Endothelial cell of umbilical vein (primary cell): ENCODE results near the gene CFL1. TPM values are rescaled to one million over a fixed set of nuclear protein-coding genes. Genes with fewer than 3 reads are reported as not detected.

Source experiments
- BruUV-seq: library from RNA; stranded (reverse); fragments of 400-500 nt; replicated peaks from 2 replicates; lab custom pipeline; 2021; lab: Mats Ljungman, UMichigan
- CTCF ChIA-PET: fragments of 300-600, 350-600 bp; sonication (Branson Sonifier 250); formaldehyde crosslinking; loops from one replicate; lab custom pipeline; 2021; ENCODE audit warnings: antibody characterized with exemption, inconsistent platforms; lab: Charles Lee
- POLR2A ChIA-PET: fragments of 300-600, 350-600 bp; sonication (Branson Sonifier 250); formaldehyde crosslinking; loops from one replicate; lab custom pipeline; 2021; ENCODE audit warnings: antibody characterized with exemption, inconsistent platforms; lab: Charles Lee
- DNase-seq: peaks from one replicate; pipeline ENCODE4 v3.0.0-alpha.2; 2011; ENCODE audit warnings: low read depth, low spot score
- FAIRE-seq: peaks from 2 replicates; lab custom pipeline; 2011; peaks lifted over from hg19 to GRCh38; lab: Jason Lieb, UNC
- H2AFZ ChIP-seq: 2 replicates; pipeline ENCODE4 v1.6.0; 2012; ENCODE audit warnings: low read depth, low read length, control low read depth, inconsistent platforms
- H3K27ac ChIP-seq: 2 replicates; pipeline ENCODE4 v1.5.1; 2011; ENCODE audit warnings: low read depth, mild to moderate bottlenecking, control low read depth, low read length, moderate library complexity; ENCODE audit not compliant: insufficient read depth
- H3K27me3 ChIP-seq, 2 experiments: 2 replicates each; pipeline versions ENCODE4 v1.6.0 to v1.6.1; 2011; ENCODE audit warnings: low read length in 2 of 2, mixed read lengths in 1 of 2; ENCODE audit not compliant: control insufficient read depth in 2 of 2, insufficient read depth in 2 of 2
- H3K36me3 ChIP-seq, 2 experiments: 2 replicates in 1 of 2; 3 replicates in 1 of 2; pipeline ENCODE4 v1.5.1; 2011; ENCODE audit warnings: low read length in 2 of 2, mild to moderate bottlenecking in 1 of 2, moderate library complexity in 1 of 2; ENCODE audit not compliant: control insufficient read depth in 2 of 2, insufficient read depth in 2 of 2; ENCODE audit errors: extremely low read depth in 1 of 2
- H3K4me1 ChIP-seq: 3 replicates; pipeline ENCODE4 v1.5.1; 2011; ENCODE audit warnings: mild to moderate bottlenecking, low read length; ENCODE audit not compliant: control insufficient read depth, insufficient read depth; ENCODE audit errors: extremely low read depth
- H3K4me2 ChIP-seq: 2 replicates; pipeline ENCODE4 v1.6.1; 2011; ENCODE audit warnings: low read length, control low read depth, mixed read lengths; ENCODE audit not compliant: insufficient read depth
- H3K4me3 ChIP-seq, 3 experiments: fragments of 200-600 bp in 1 of 3; sonication (generic), shearing (Covaris generic) in 1 of 3; replicated peaks in 1 of 3; 2 replicates each; pipeline ENCODE4 v1.5.1; 2011 to 2016; ENCODE audit warnings: control low read depth in 3 of 3, low read length in 3 of 3, mild to moderate bottlenecking in 2 of 3, inconsistent platforms in 1 of 3, low read depth in 1 of 3, moderate library complexity in 1 of 3; ENCODE audit not compliant: insufficient read depth in 1 of 3
- H3K79me2 ChIP-seq: 2 replicates; pipeline ENCODE4 v1.6.0; 2012; ENCODE audit warnings: low read length, inconsistent platforms; ENCODE audit not compliant: control insufficient read depth, insufficient read depth
- H3K9ac ChIP-seq: replicated peaks from 2 replicates; pipeline ENCODE3; 2011; ENCODE audit warnings: low read length, control low read depth; ENCODE audit not compliant: insufficient read depth; ENCODE audit errors: extremely low read depth
- H3K9me1 ChIP-seq: replicated peaks from 3 replicates; pipeline ENCODE4 v1.6.0; 2011; ENCODE audit warnings: mild to moderate bottlenecking, low read length; ENCODE audit not compliant: control insufficient read depth, insufficient read depth; ENCODE audit errors: extremely low read depth
- H3K9me3 ChIP-seq: replicated peaks from 2 replicates; pipeline ENCODE4 v1.5.1; 2012; ENCODE audit warnings: low read length, inconsistent platforms; ENCODE audit not compliant: control insufficient read depth, insufficient read depth
- H4K20me1 ChIP-seq: replicated peaks from 2 replicates; pipeline ENCODE3; 2011; ENCODE audit warnings: mild to moderate bottlenecking, low read length; ENCODE audit not compliant: control insufficient read depth, insufficient read depth; ENCODE audit errors: extremely low read depth
- EZH2 ChIP-seq: IDR thresholded peaks from 2 replicates; pipeline ENCODE4 v1.6.1; 2012; ENCODE audit warnings: borderline replicate concordance, low read depth, mild to moderate bottlenecking, moderate library complexity, low read length, inconsistent platforms; ENCODE audit not compliant: severe bottlenecking
- FOS ChIP-seq: IDR thresholded peaks from 2 replicates; pipeline ENCODE4 v1.6.1; 2011; ENCODE audit warnings: mild to moderate bottlenecking, low read length, moderate library complexity, borderline replicate concordance; ENCODE audit not compliant: insufficient read depth
- GATA2 ChIP-seq: IDR thresholded peaks from 2 replicates; pipeline ENCODE4 v1.7.0; 2011; ENCODE audit warnings: low read depth, mild to moderate bottlenecking, moderate library complexity, mixed read lengths, low read length; ENCODE audit not compliant: insufficient read length, insufficient read depth
- JUN ChIP-seq: IDR thresholded peaks from 2 replicates; pipeline ENCODE4 v1.6.1; 2011; ENCODE audit warnings: borderline replicate concordance, low read depth; ENCODE audit not compliant: insufficient read length, insufficient read depth
- MYC ChIP-seq: IDR thresholded peaks from one replicate; pipeline ENCODE4 v1.6.1; 2011; ENCODE audit warnings: mild to moderate bottlenecking, low read depth, low read length
- POLR2A ChIP-seq: IDR thresholded peaks from 2 replicates; pipeline ENCODE4 v1.6.1; 2012; ENCODE audit warnings: low read depth, mild to moderate bottlenecking, control low read depth, low read length
- POLR2AphosphoS5 ChIP-seq: IDR thresholded peaks from 2 replicates; pipeline ENCODE4 v1.6.1; 2012; ENCODE audit warnings: low read depth, mild to moderate bottlenecking, control low read depth, low read length, moderate library complexity; ENCODE audit not compliant: insufficient read depth
- dilution Hi-C: fragments of 300-500 bp; cut with MboI; formaldehyde crosslinking; loops from one replicate; pipeline ENCODE4 v1.15.0; 2019; ENCODE audit warnings: low sequenced_read_pairs; ENCODE audit not compliant: extremely low pct_ligation_motif_present
- intact Hi-C: fragments of 100-400 bp; cut with micrococcal nuclease; formaldehyde crosslinking; loops from one replicate; pipeline ENCODE4 v1.10.0; 2022
- polyA plus RNA-seq, 4 experiments: library from polyadenylated mRNA; depleted of rRNA in 3 of 4; stranded (reverse) in 3 of 4; unstranded in 1 of 4; fragments of >200 nt; gene quantifications; 2 replicates each; pipeline versions ENCODE4 v1.2.1 to v1.2.3, GENCODE V29; 2011 to 2012; ENCODE audit warnings: missing spikeins in 1 of 4
- total RNA-seq: library from RNA; stranded (reverse); gene quantifications from 2 replicates; pipeline ENCODE4 v1.2.3, GENCODE V29; 2021
- TF ChIP-seq, protein P1 (sequence below): IDR thresholded peaks from 2 replicates; pipeline ENCODE4 v1.6.1; 2011; ENCODE audit not compliant: insufficient read depth, insufficient read length
- TF ChIP-seq, protein P2 (sequence below), 2 donors: IDR thresholded peaks; 1 replicate in 1 of 2; 2 replicates in 1 of 2; pipeline ENCODE4 v1.5.1; 2011; ENCODE audit warnings: low read length in 2 of 2, mild to moderate bottlenecking in 2 of 2, moderate library complexity in 2 of 2, control low read depth in 1 of 2, inconsistent platforms in 1 of 2, low read depth in 1 of 2; ENCODE audit not compliant: insufficient read depth in 1 of 2; ENCODE audit errors: extremely low read depth in 1 of 2

CFL1 gene
- total and polyA plus RNA-seq, 2 donors (not counting 3 experiments of a cell fraction or from before 2014, with no cell fraction given) = 1,844 to 2,403 TPM

DNA sequence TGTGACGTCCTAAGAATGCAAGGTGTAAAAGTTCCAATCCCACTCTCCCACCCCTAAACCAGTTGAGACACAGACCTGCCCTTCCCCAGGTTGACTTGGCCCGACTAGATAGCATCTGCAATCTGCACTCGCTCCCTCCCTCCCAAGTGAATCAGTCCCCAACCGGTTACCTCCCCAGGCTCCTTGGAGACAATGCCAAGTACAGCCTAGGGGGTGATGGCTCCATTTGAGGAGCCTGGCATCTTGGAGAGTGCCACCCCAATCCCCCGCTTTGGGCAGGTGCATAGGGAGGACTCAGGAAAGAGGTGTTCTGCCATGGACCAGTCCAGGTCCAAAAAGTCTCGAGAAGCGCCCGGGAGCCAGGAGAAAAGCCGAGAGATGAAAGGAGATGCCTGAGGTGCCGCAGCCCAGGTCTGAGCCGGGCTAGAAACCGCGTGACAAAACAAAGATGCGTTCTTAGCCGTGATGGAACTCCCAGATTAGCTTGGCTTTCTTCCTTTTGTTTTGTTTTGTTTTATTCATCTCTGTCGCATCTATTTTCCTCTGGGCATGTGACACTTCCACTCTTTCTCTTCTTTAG lies 42.9 kb downstream of the CFL1 start:
- CTCF ChIA-PET = interaction anchor here (6.5 kb wide), 1 partner anchor 36 kb away, joined by 109 read pairs; the partner anchor contains the start of gene AP5B1
- FAIRE-seq (no peak), DNase-seq (no peak)

More for the DNA sequence above, 42.9 kb downstream of the CFL1 start:
- Histone ChIP-seq H2AFZ (no peak overlapping the region), H3K9ac (no peak overlapping the region), H3K36me3 (no peaks in the 10 kb centered on the region), H3K27me3 (peaks cover 7% of the 10 kb centered on the region in 2 experiments), H3K4me1 (no peaks in the 10 kb centered on the region), H3K9me3 (no peaks in the 10 kb centered on the region), H3K9me1 (no peaks in the 10 kb centered on the region), H3K79me2 (no peaks in the 10 kb centered on the region), H3K4me3 (no peak overlapping the region), H3K4me2 (no peak overlapping the region), H4K20me1 (no peaks in the 10 kb centered on the region), H3K27ac (no peak overlapping the region)
- no peak for TF ChIP-seq MYC
- no peak for TF ChIP-seq POLR2AphosphoS5
- TF ChIP-seq FOS = no peak
- no peak for TF ChIP-seq GATA2
- TF ChIP-seq JUN = no peak
- TF ChIP-seq EZH2 = no peak
- TF ChIP-seq, protein P1, sequence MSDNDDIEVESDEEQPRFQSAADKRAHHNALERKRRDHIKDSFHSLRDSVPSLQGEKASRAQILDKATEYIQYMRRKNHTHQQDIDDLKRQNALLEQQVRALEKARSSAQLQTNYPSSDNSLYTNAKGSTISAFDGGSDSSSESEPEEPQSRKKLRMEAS = no peak
- no peak for TF ChIP-seq POLR2A
- TF ChIP-seq, protein P2, sequence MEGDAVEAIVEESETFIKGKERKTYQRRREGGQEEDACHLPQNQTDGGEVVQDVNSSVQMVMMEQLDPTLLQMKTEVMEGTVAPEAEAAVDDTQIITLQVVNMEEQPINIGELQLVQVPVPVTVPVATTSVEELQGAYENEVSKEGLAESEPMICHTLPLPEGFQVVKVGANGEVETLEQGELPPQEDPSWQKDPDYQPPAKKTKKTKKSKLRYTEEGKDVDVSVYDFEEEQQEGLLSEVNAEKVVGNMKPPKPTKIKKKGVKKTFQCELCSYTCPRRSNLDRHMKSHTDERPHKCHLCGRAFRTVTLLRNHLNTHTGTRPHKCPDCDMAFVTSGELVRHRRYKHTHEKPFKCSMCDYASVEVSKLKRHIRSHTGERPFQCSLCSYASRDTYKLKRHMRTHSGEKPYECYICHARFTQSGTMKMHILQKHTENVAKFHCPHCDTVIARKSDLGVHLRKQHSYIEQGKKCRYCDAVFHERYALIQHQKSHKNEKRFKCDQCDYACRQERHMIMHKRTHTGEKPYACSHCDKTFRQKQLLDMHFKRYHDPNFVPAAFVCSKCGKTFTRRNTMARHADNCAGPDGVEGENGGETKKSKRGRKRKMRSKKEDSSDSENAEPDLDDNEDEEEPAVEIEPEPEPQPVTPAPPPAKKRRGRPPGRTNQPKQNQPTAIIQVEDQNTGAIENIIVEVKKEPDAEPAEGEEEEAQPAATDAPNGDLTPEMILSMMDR (IDR thresholded peaks at IDR 0.05; ENCODE audit: extremely low read depth in 1 of 2, insufficient read depth in 1 of 2, low read depth in 1 of 2, low read length in 2 of 2) = no peak
- POLR2A ChIA-PET = no interaction called here
- intact Hi-C loops = no loop called here
- BruUV-seq = no TSS peak
- dilution Hi-C loops = no loop called here
